IPS-NIHi7 (cell line): ENCODE measurements around the gene PSMD13.

Experiments
- DNase-seq: peaks from one replicate; pipeline ENCODE4 v3.0.0; 2012; ENCODE audit warnings: mixed read lengths; ENCODE audit errors: extremely low spot score

The PSMD13 gene

GRCh38 chr11:204587-205109 lies 32.1 kb upstream of the PSMD13 start:
- DNase-seq = no peak

DNA sequence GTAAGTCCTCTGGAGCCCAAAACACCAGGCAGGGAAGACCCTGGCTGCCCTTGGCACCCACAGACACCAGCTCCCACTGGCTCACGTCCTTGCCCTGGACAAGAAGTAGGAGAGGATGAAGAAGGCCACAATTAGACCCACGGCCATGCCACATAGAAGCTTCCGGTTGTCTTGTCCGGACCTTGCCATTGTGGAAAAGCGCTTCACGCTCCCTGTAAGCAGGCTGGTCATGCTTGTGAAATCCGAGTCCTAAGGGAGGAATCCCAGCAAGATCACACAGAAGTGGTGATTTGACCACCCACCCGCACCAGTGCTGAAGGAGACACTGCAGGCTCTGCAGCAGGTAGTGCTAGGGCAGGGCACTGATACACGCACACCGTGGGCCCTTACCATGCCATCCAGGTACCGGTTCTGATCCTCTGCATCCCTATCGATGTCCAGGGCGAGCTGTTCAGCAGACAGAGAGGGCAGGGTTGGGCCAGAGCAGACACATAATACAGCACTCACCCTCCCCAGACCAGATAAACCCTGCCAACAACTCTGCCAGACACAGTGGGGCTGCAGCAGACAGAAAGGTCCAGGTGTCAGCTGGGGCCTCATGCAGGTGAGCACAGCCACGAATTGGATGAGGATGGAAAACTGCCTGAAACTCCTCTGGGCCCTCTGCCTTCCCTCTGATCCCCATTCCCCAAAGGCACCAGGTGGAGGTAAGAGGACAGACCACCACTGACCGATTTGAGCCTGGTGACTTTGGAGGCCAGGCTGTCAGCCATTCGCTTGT lies 31.4 kb upstream of the PSMD13 start:
- no peak for DNase-seq

GRCh38 chr11:206002-206384 lies 30.8 kb upstream of the PSMD13 start:
- DNase-seq = no peak

DNA sequence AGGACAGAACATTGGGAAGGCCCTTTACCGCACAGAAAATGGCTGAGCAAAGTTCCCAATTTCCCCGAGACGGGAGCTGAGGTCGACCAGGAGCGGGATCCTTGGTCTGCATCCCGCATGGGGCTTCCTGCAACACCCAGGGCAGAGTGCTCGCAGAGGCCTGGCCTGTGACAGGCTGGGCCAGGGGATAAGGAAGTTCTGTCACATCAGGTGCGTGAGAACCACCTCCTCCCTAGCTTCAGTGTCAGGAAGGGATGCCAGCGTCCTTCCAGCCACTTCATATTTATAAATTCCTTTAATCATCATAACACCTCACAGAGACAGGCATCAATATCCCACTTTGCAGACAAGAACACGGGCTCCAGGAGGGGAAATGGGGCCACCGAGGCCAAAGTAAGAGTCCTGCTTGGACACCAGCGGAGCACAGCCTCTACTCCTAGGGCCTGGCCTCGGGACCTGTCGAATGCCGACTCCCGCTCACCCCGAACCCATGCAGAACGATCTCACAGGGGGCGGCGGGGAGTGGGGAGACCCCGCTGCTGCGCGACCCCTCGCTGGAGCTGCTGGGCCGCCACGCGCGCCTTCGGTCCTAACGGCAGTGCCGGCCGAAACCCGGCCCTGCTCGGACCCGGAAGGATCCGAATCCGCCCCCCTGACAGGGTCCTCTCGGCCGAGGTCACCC lies 30.1 kb upstream of the PSMD13 start:
- DNase-seq = no peak

DNA sequence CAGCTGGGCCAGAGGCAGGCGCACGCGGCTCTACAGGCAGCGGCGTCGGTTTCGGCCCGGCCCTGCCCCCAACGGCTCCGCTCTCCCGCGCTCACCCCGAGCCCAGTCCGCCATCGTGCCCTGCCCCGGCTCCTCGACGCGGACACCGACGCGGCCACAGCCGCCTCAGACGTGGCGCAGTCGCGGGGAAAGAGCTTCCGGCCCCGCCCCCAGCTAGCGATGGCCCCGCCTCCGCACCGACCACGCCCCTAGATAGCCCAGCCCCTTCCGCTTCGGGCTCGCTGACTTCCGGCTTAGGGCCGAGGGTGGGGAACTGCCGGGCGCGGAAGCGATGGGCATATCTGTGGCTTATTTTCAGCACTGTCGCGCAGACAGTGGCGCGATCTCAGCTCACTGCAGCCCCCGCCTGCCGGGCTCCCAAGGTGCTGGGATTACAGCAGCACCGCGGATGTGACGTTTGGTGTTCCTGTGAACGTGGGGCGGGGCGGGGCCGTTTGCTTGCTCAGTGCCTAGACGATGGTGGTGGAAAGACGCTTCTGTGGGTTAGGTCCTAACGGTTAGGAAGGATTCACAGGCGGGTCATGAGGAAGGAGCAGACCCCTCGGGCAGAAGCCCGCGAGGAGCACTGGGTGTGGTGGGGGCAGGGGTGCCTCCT lies 29.4 kb upstream of the PSMD13 start, which contains the start of the genes BET1L and RIC8A:
TSS of gene BET1L (minus strand) at position 192 of the 655 bp plus-strand sequence. CDS start at position 114, 78 bp downstream.
TSS of gene RIC8A (plus strand) at position 501 of the 655 bp plus-strand sequence. CDS start 1,147 bp downstream, outside the sequence.
- peak; percentile 99 for DNase-seq

DNA sequence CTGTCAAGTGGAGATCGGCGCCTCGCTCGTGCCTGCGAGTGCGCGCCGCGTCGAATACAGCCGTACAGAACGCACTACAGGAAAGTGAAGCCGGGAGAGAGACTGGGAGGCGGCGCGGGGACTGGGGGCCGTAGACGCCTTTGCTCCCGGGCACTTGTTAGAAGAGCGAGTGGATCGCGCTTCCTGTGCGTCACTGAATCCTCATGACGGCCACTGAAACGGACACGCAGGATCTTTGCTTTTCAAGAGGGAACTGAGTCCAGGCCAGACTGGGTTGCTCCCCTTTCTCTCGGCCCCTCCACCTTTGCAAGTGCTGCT lies 29.0 kb upstream of the PSMD13 start:
- no peak for DNase-seq

DNA sequence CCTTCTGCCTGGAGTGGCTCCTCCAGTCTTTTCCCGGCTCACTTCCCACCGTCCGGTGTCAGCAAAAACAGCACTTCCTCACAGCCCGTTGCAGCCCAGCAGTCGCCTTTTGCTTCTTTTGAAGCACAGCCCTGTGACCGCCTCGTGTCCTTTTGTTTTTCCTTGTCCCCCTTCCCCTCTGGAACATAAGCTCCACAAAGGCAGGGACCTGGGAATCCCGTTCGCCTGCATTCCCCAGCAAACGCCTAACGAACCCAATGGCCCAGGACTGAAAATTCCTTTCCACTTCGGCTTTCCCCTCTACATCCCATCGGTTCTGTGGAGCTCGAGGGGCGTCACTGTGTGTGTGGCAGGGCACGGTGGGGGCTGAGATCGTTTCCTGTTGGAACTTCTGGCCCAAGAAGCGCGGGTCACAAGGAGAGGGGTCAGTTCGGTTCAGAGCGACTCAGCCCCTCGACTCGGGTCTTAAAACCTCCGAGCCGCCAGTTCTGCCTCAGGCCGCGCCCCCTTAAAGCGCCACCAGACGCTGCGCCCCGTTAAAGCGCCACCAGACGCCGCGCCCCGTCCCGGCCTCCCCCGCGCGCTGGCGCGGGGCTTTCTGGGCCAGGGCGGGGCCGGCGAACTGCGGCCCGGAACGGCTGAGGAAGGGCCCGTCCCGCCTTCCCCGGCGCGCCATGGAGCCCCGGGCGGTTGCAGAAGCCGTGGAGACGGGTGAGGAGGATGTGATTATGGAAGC lies 28.4 kb upstream of the PSMD13 start:
- DNase-seq = peak; percentile 94

GRCh38 chr11:208917-209260 lies 27.9 kb upstream of the PSMD13 start:
- DNase-seq = peak; percentile 38

DNA sequence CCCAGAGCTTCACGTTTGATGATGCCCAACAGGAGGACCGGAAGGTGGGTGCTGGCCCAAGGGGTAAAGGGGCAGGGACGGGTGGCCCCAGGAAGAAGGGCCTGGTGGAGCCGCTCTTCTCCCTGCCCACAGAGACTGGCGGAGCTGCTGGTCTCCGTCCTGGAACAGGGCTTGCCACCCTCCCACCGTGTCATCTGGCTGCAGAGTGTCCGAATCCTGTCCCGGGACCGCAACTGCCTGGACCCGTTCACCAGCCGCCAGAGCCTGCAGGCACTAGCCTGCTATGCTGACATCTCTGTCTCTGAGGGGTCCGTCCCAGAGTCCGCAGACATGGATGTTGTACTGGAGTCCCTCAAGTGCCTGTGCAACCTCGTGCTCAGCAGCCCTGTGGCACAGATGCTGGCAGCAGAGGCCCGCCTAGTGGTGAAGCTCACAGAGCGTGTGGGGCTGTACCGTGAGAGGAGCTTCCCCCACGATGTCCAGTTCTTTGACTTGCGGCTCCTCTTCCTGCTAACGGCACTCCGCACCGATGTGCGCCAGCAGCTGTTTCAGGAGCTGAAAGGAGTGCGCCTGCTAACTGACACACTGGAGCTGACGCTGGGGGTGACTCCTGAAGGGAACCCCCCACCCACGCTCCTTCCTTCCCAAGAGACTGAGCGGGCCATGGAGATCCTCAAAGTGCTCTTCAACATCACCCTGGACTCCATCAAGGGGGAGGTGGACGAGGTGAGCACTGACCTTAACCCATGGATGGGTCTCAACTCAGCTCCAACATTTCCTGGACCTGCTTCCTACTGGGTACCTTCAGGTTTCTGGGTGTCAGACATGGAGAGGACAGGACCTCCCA lies 27.3 kb upstream of the PSMD13 start:
- DNase-seq = no peak

DNA sequence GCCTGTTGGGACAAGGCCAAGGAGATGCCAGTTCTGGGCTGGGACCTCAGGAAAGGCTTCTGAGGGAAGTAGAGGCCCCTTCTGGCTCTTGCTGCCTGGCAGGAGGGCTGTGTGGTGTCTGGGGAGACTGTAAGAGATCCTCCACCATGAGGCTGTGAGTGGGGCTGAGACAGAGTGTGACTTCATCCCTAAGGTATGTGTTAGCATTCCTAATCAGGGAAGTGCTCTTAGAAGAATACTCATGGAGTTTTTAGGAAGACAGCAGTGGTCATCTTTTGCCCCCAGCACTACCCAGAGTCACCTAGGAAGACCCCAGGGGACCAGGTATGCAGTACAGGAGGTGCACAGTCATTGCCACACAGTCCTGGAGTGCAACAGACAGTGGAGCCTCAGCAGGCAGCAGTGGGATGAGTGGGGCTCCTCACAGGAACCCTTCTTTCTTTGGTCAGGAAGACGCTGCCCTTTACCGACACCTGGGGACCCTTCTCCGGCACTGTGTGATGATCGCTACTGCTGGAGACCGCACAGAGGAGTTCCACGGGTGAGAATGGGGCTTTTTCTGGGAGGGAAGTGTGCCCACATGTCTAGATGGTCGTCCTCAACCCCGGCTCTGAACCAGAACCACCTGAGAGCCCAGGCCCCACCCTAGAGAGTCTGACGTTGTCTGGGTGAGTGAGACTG lies 26.5 kb upstream of the PSMD13 start:
- no peak for DNase-seq

DNA sequence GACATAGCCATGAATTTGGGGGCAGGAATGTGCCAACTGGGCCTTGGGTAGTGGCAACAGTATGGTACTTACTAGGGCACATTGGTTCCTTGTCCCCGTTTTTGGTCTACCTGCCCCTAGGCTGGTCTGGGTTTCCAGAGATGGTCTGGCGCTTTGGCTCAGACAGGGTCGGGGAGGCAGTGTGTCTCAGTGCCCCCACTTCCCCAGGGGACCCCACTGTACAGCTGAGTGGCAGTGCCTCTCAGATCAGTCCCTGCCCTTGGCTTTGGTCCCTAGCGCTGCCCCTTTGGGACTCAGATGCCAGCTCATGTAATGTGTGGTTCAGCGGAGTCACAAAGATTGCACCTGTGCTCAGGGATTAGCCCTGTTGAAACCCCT lies 26.0 kb upstream of the PSMD13 start:
- no peak for DNase-seq

DNA sequence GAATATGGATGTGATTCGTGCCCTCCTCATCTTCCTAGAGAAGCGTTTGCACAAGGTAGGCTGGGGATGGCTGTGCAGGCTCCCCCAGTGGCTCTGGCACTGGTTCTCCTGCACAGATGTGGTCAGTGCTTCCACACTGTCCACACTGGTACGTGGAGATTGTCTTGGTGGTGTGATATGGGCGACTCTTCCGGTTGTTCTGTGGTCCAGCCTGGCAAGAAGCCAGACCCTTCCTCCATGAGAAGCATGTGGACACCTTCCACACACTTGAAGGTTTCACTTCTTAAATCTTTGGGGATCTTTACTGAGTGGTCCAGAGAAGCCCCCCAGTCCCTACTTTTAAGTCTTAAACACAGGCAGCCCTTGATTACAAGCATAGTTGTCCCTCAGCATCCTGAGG lies 25.5 kb upstream of the PSMD13 start:
- no peak for DNase-seq

DNA sequence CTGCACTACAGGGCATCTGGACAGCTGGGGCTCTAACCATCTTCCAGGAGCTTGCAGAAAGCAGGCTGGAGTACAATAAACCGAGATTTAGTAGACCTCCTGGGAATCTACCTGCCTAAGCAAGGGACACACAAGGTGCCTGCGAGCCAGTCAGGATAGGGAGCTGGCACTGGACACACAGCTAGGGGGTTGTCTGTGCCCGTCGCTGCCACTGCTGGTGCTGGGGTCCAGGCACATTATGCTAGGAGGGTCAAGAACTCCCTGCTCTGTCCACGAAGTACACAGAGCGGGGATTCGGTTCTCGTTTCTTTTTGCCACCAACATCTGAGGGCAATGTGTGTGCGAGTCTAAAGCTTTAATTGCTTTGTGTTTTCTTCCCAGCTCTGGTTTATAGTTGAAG lies 25.0 kb upstream of the PSMD13 start:
- no peak for DNase-seq

- no peak for DNase-seq
Measured at GRCh38 chr11:212150-213100, 24.4 kb upstream of the PSMD13 start.

- DNase-seq = no peak
Measured at GRCh38 chr11:213111-213510, 23.7 kb upstream of the PSMD13 start.

- no peak for DNase-seq
Measured at GRCh38 chr11:214083-214482, 22.7 kb upstream of the PSMD13 start.

DNA sequence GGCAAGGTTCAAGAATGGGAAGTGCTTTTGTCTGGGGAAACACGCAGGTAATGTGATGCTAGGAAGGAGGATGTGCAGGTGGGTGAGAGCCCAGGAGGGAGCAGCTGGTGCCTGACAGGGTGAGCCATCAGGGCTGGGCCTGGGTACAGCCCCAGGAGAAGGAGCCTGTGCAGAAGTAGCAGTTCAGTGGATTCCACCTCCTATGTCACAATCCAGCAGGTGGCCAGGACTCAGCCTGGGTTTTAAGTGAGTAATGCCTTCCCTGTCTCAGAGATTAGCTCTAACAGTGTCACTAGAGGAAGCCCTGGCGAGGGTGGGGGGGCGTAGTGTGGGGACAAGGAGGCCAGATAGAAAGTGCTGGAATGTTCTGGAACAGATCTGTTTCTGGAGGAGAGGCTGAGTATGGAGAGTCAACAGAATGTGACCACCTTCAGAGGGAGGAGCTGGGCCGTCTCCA lies 21.2 kb upstream of the PSMD13 start:
- no peak for DNase-seq

DNA sequence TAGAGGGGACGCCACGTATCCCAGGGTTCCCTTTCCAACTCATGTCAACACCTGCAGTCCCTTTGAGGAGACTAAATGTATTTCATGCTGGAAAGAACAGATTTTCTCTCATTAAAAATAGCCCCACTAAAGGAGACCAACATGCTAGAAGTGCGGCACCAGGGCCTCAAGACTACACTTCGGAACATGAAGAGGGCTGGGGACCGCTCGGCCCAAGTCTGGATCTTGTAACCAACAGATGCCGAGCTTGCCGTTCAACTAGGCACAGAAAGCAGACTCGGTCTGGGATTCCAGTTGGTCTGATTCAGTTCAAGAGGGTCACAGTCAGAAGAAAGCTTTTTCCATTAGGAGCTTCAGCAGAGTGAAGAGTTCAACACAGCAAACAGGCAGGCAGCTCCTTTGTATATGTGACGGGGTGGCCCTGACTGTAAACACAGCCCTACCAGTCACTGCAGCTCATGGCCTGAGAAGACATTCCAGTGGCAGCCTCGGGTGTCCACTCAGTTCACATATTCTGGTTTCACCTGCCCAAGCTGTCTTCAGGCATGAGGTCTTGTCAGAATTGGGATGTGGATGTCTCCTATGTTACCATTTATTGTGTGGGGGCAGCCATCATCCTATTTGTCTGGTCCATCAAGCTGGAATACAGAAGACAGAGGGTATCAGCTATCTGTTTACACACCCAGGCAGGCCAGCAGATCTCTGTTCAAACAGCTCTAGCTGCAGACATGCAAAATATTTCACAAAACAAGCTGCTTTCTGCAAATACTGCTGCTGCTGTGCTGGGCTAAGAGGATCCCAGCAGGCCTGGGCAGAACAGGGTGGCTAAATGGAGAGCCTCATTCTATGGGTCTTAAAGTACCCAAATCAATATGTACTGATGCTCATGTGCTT lies 20.4 kb upstream of the PSMD13 start:
- DNase-seq = no peak
